Measurements from ENCODE around the gene LPCAT1. TPM values are rescaled to one million over a fixed set of nuclear protein-coding genes. Genes with fewer than 3 reads are reported as not detected.
"Not testable (repeated sequence)": the region's sequence is repeated elsewhere in the genome, so short reads cannot be mapped to it uniquely, and the experiment has no call there.

Gene LPCAT1, protein sequence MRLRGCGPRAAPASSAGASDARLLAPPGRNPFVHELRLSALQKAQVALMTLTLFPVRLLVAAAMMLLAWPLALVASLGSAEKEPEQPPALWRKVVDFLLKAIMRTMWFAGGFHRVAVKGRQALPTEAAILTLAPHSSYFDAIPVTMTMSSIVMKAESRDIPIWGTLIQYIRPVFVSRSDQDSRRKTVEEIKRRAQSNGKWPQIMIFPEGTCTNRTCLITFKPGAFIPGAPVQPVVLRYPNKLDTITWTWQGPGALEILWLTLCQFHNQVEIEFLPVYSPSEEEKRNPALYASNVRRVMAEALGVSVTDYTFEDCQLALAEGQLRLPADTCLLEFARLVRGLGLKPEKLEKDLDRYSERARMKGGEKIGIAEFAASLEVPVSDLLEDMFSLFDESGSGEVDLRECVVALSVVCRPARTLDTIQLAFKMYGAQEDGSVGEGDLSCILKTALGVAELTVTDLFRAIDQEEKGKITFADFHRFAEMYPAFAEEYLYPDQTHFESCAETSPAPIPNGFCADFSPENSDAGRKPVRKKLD
- total RNA-seq (2014; rRNA removed; shearing (Covaris generic)) (31.6 and 48.4 TPM in 2 replicates), polyA plus RNA-seq (2016; fragmentation: Nextera tagmentation; extraction: Ambion mirVana) (19.2 and 22.2 TPM in 2 replicates)

DNA sequence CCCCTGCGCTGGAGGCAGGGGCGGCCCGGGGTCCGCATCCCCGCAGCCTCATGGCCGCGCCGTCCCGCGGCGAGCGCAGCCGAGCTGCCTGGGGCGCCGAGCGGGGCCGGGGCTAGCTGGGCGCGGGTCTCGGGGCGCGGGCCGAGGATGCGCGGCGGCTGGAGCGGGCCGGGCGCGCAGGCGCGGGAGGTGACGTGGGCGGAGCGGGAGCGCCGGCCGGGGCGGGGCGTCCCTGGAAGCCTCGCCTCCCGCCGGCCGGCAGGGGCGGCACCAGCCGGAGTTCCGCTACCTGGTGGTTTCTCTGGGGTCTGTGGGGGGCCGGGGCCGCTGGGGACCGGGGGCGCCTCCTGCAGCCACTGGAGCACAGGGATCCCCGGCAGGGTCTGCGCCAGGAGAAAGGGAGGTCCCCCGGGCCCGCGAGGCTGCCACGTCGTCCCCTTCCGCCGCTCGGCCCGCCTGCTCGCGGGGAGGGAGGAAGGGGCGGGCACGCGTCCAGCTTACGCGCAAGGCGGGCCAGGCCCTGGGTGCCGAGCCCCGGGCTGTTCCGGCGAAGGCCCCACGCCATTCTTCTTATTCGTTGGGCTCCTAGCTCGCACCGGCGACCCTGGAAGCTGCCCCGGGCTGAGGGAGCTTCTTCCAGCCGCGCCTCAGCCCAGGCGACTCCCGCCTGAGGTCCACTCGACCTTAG lies at the start of gene LPCAT1:
TSS of gene LPCAT1 (minus strand) at position 168 of the 688 bp plus-strand sequence. CDS start at position 52, 116 bp downstream.
- H3K4me1 ChIP-seq (ENCODE audit: insufficient read depth) = peaks cover 10% of the 10 kb centered on the region
- peaks cover 5% of the 10 kb centered on the region; the same call in 1 of the 2 replicates for H3F3A ChIP-seq (ENCODE audit: insufficient read depth)
- H3K9me3 ChIP-seq (ENCODE audit: low read depth) = no peaks in the 10 kb centered on the region
- peak within 1 kb of the TSS; percentile 84 for H2AFZ ChIP-seq
- peak within 1 kb of the TSS; percentile 72 for H3K4me2 ChIP-seq (ENCODE audit: unreplicated experiment)
- in situ Hi-C loops (cut with MboI) = no loop called here
- peak; percentile 91 for DNase-seq
- no peaks in the 10 kb centered on the region for H3K9me2 ChIP-seq (ENCODE audit: insufficient read depth)
- peaks cover 43% of the 10 kb centered on the region for H3K79me2 ChIP-seq (ENCODE audit: insufficient read depth)
- H3K27ac ChIP-seq = peak within 1 kb of the TSS; percentile 64
- no peak for TF ChIP-seq EZH2 (IDR thresholded peaks at IDR 0.05; ENCODE audit: insufficient read depth, poor library complexity, severe bottlenecking)
- no peak for TF ChIP-seq EZH2phosphoT487 (IDR thresholded peaks at IDR 0.05; ENCODE audit: insufficient read depth, low read depth)
- peak within 1 kb of the TSS; percentile 97 for H3K9ac ChIP-seq
- H4K20me1 ChIP-seq (ENCODE audit: insufficient read depth) = no peaks in the 10 kb centered on the region; the same call in 1 of the 2 replicates
- no peaks in the 10 kb centered on the region for H3K27me3 ChIP-seq (replicated peaks; ENCODE audit: insufficient read depth)
- H3K36me3 ChIP-seq (ENCODE audit: low read depth) = peaks cover 3% of the 10 kb centered on the region; the same call in 1 of the 2 replicates
- peak within 1 kb of the TSS; percentile 83 for H3K4me3 ChIP-seq
- WGBS, 2 experiments (ENCODE audit: low coverage in 1 of 2, low lambda C conversion rate in 2 of 2, missing lambda C conversion rate in 2 of 2) = 1 to 3% methylated on average over 32 to 61 of the region's 85 CpGs

- DNase-seq; H3K27ac ChIP-seq; H3K9me3 ChIP-seq (ENCODE audit: low read depth); H3K9me2 ChIP-seq (ENCODE audit: insufficient read depth); H3K4me1 ChIP-seq (ENCODE audit: insufficient read depth); H3K4me3 ChIP-seq; in situ Hi-C loops (cut with MboI); H3K27me3 ChIP-seq (replicated peaks; ENCODE audit: insufficient read depth); H4K20me1 ChIP-seq (ENCODE audit: insufficient read depth); H2AFZ ChIP-seq; H3K4me2 ChIP-seq (ENCODE audit: unreplicated experiment); H3K79me2 ChIP-seq (ENCODE audit: insufficient read depth); H3K9ac ChIP-seq; H3F3A ChIP-seq (ENCODE audit: insufficient read depth); H3K36me3 ChIP-seq (ENCODE audit: low read depth): not testable (repeated sequence)
- WGBS, 2 experiments (ENCODE audit: low coverage in 1 of 2, low lambda C conversion rate in 2 of 2, missing lambda C conversion rate in 2 of 2) = 94 to 97% methylated on average over 7 of the region's 7 CpGs
Measured at GRCh38 chr5:1571875-1572274, 48.1 kb upstream of the LPCAT1 start.

DNA sequence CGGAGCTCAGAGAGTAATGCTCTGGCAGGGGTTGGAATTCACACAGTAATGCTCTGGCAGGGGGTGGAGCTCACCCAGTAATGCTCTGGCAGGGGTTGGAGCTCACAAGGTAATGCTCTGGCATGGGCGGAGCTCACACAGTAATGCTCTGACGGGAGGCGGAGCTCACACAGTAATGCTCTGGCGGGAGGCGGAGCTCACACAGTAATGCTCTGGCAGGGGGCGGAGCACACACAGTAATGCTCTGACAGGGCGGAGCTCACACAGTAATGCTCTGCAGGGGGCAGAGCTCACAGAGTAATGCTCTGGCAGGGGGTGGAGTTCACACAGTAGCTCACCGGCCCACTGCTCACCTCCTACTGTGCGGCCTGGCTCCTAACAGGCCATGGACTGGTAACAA lies 47.2 kb upstream of the LPCAT1 start:
- Histone ChIP-seq H3K4me2 (ENCODE audit: unreplicated experiment) (no peak overlapping the region), H3K79me2 (ENCODE audit: insufficient read depth) (no peaks in the 10 kb centered on the region), H3K4me3 (no peak overlapping the region), H4K20me1 (ENCODE audit: insufficient read depth) (no peaks in the 10 kb centered on the region), H3K9me3 (ENCODE audit: low read depth) (no peaks in the 10 kb centered on the region), H3K4me1 (ENCODE audit: insufficient read depth) (peaks cover 10% of the 10 kb centered on the region), H3K9me2 (ENCODE audit: insufficient read depth) (no peaks in the 10 kb centered on the region), H3K27ac (no peak overlapping the region), H3F3A (ENCODE audit: insufficient read depth) (no peaks in the 10 kb centered on the region; the same call in 1 of the 2 replicates), H3K27me3 (replicated peaks; ENCODE audit: insufficient read depth) (no peaks in the 10 kb centered on the region), H2AFZ (no peak overlapping the region), H3K36me3 (ENCODE audit: low read depth) (no peaks in the 10 kb centered on the region), H3K9ac (no peak overlapping the region)
- in situ Hi-C loops (cut with MboI) = no loop called here
- DNase-seq = no peak
- TF ChIP-seq EZH2 (IDR thresholded peaks at IDR 0.05; ENCODE audit: insufficient read depth, poor library complexity, severe bottlenecking) (no peak), EZH2phosphoT487 (IDR thresholded peaks at IDR 0.05; ENCODE audit: insufficient read depth, low read depth) (no peak)
- WGBS, 2 experiments (ENCODE audit: low coverage in 1 of 2, low lambda C conversion rate in 2 of 2, missing lambda C conversion rate in 2 of 2) = 96 to 100% methylated on average over 10 of the region's 10 CpGs

GRCh38 chr5:1568201-1568979 lies 44.6 kb upstream of the LPCAT1 start:
- DNase-seq = peak; percentile 88
- H4K20me1 ChIP-seq (ENCODE audit: insufficient read depth) = no peaks in the 10 kb centered on the region
- H3F3A ChIP-seq (ENCODE audit: insufficient read depth) = no peaks in the 10 kb centered on the region; the same call in 1 of the 2 replicates
- no peaks in the 10 kb centered on the region for H3K9me3 ChIP-seq (ENCODE audit: low read depth)
- H2AFZ ChIP-seq = no peak overlapping the region
- no peaks in the 10 kb centered on the region for H3K9me2 ChIP-seq (ENCODE audit: insufficient read depth)
- H3K79me2 ChIP-seq (ENCODE audit: insufficient read depth) = no peaks in the 10 kb centered on the region
- in situ Hi-C loops (cut with MboI) = no loop called here
- H3K9ac ChIP-seq = peak overlapping the region; percentile 37
- no peaks in the 10 kb centered on the region for H3K27me3 ChIP-seq (replicated peaks; ENCODE audit: insufficient read depth)
- H3K36me3 ChIP-seq (ENCODE audit: low read depth) = no peaks in the 10 kb centered on the region
- 61 to 63% methylated on average over 12 of the region's 12 CpGs for WGBS, 2 experiments (ENCODE audit: low coverage in 1 of 2, low lambda C conversion rate in 2 of 2, missing lambda C conversion rate in 2 of 2)
- H3K27ac ChIP-seq = peak overlapping the region; percentile 57
- H3K4me3 ChIP-seq = no peak overlapping the region
- no peak for TF ChIP-seq EZH2 (IDR thresholded peaks at IDR 0.05; ENCODE audit: insufficient read depth, poor library complexity, severe bottlenecking)
- peak overlapping the region; percentile 3 for H3K4me2 ChIP-seq (ENCODE audit: unreplicated experiment)
- H3K4me1 ChIP-seq (ENCODE audit: insufficient read depth) = peaks cover 20% of the 10 kb centered on the region

- Histone ChIP-seq H3K4me2 (ENCODE audit: unreplicated experiment) (peak overlapping the region; percentile 3), H3K4me1 (ENCODE audit: insufficient read depth) (peaks cover 20% of the 10 kb centered on the region), H3K27ac (peak overlapping the region; percentile 37; the same call in 1 of the 2 replicates)
- H3K9me2 ChIP-seq (ENCODE audit: insufficient read depth); in situ Hi-C loops (cut with MboI); H4K20me1 ChIP-seq (ENCODE audit: insufficient read depth); H3K27me3 ChIP-seq (replicated peaks; ENCODE audit: insufficient read depth); H3F3A ChIP-seq (ENCODE audit: insufficient read depth); H3K9ac ChIP-seq; H2AFZ ChIP-seq; H3K36me3 ChIP-seq (ENCODE audit: low read depth); H3K9me3 ChIP-seq (ENCODE audit: low read depth); DNase-seq; H3K4me3 ChIP-seq; H3K79me2 ChIP-seq (ENCODE audit: insufficient read depth): not testable (repeated sequence)
- WGBS, 2 experiments (ENCODE audit: low coverage in 1 of 2, low lambda C conversion rate in 2 of 2, missing lambda C conversion rate in 2 of 2) = 88 to 90% methylated on average over 16 of the region's 16 CpGs
Measured at GRCh38 chr5:1567527-1568200, 43.9 kb upstream of the LPCAT1 start.
